Endothelial cell of umbilical vein (primary cell): ENCODE data around the gene MALT1. TPM values are rescaled to one million over a fixed set of nuclear protein-coding genes. Genes with fewer than 3 reads are reported as not detected.

ENCODE experiments used
- BruUV-seq: library from RNA; stranded (reverse); fragments of 400-500 nt; replicated peaks from 2 replicates; lab custom pipeline; 2021; lab: Mats Ljungman, UMichigan
- CTCF ChIA-PET: fragments of 300-600, 350-600 bp; sonication (Branson Sonifier 250); formaldehyde crosslinking; loops from one replicate; lab custom pipeline; 2021; ENCODE audit warnings: antibody characterized with exemption, inconsistent platforms; lab: Charles Lee
- POLR2A ChIA-PET: fragments of 300-600, 350-600 bp; sonication (Branson Sonifier 250); formaldehyde crosslinking; loops from one replicate; lab custom pipeline; 2021; ENCODE audit warnings: antibody characterized with exemption, inconsistent platforms; lab: Charles Lee
- DNase-seq: peaks from one replicate; pipeline ENCODE4 v3.0.0-alpha.2; 2011; ENCODE audit warnings: low read depth, low spot score
- FAIRE-seq: peaks from 2 replicates; lab custom pipeline; 2011; peaks lifted over from hg19 to GRCh38; lab: Jason Lieb, UNC
- H2AFZ ChIP-seq: 2 replicates; pipeline ENCODE4 v1.6.0; 2012; ENCODE audit warnings: low read depth, low read length, control low read depth, inconsistent platforms
- H3K27ac ChIP-seq: 2 replicates; pipeline ENCODE4 v1.5.1; 2011; ENCODE audit warnings: low read depth, mild to moderate bottlenecking, control low read depth, low read length, moderate library complexity; ENCODE audit not compliant: insufficient read depth
- H3K27me3 ChIP-seq, 2 experiments: 2 replicates each; pipeline versions ENCODE4 v1.6.0 to v1.6.1; 2011; ENCODE audit warnings: low read length in 2 of 2, mixed read lengths in 1 of 2; ENCODE audit not compliant: control insufficient read depth in 2 of 2, insufficient read depth in 2 of 2
- H3K36me3 ChIP-seq, 2 experiments: 2 replicates in 1 of 2; 3 replicates in 1 of 2; pipeline ENCODE4 v1.5.1; 2011; ENCODE audit warnings: low read length in 2 of 2, mild to moderate bottlenecking in 1 of 2, moderate library complexity in 1 of 2; ENCODE audit not compliant: control insufficient read depth in 2 of 2, insufficient read depth in 2 of 2; ENCODE audit errors: extremely low read depth in 1 of 2
- H3K4me1 ChIP-seq: 3 replicates; pipeline ENCODE4 v1.5.1; 2011; ENCODE audit warnings: mild to moderate bottlenecking, low read length; ENCODE audit not compliant: control insufficient read depth, insufficient read depth; ENCODE audit errors: extremely low read depth
- H3K4me2 ChIP-seq: 2 replicates; pipeline ENCODE4 v1.6.1; 2011; ENCODE audit warnings: low read length, control low read depth, mixed read lengths; ENCODE audit not compliant: insufficient read depth
- H3K4me3 ChIP-seq, 3 experiments: fragments of 200-600 bp in 1 of 3; sonication (generic), shearing (Covaris generic) in 1 of 3; replicated peaks in 1 of 3; 2 replicates each; pipeline ENCODE4 v1.5.1; 2011 to 2016; ENCODE audit warnings: control low read depth in 3 of 3, low read length in 3 of 3, mild to moderate bottlenecking in 2 of 3, inconsistent platforms in 1 of 3, low read depth in 1 of 3, moderate library complexity in 1 of 3; ENCODE audit not compliant: insufficient read depth in 1 of 3
- H3K79me2 ChIP-seq: 2 replicates; pipeline ENCODE4 v1.6.0; 2012; ENCODE audit warnings: low read length, inconsistent platforms; ENCODE audit not compliant: control insufficient read depth, insufficient read depth
- H3K9ac ChIP-seq: replicated peaks from 2 replicates; pipeline ENCODE3; 2011; ENCODE audit warnings: low read length, control low read depth; ENCODE audit not compliant: insufficient read depth; ENCODE audit errors: extremely low read depth
- H3K9me1 ChIP-seq: replicated peaks from 3 replicates; pipeline ENCODE4 v1.6.0; 2011; ENCODE audit warnings: mild to moderate bottlenecking, low read length; ENCODE audit not compliant: control insufficient read depth, insufficient read depth; ENCODE audit errors: extremely low read depth
- H3K9me3 ChIP-seq: replicated peaks from 2 replicates; pipeline ENCODE4 v1.5.1; 2012; ENCODE audit warnings: low read length, inconsistent platforms; ENCODE audit not compliant: control insufficient read depth, insufficient read depth
- H4K20me1 ChIP-seq: replicated peaks from 2 replicates; pipeline ENCODE3; 2011; ENCODE audit warnings: mild to moderate bottlenecking, low read length; ENCODE audit not compliant: control insufficient read depth, insufficient read depth; ENCODE audit errors: extremely low read depth
- EZH2 ChIP-seq: IDR thresholded peaks from 2 replicates; pipeline ENCODE4 v1.6.1; 2012; ENCODE audit warnings: borderline replicate concordance, low read depth, mild to moderate bottlenecking, moderate library complexity, low read length, inconsistent platforms; ENCODE audit not compliant: severe bottlenecking
- FOS ChIP-seq: IDR thresholded peaks from 2 replicates; pipeline ENCODE4 v1.6.1; 2011; ENCODE audit warnings: mild to moderate bottlenecking, low read length, moderate library complexity, borderline replicate concordance; ENCODE audit not compliant: insufficient read depth
- GATA2 ChIP-seq: IDR thresholded peaks from 2 replicates; pipeline ENCODE4 v1.7.0; 2011; ENCODE audit warnings: low read depth, mild to moderate bottlenecking, moderate library complexity, mixed read lengths, low read length; ENCODE audit not compliant: insufficient read length, insufficient read depth
- JUN ChIP-seq: IDR thresholded peaks from 2 replicates; pipeline ENCODE4 v1.6.1; 2011; ENCODE audit warnings: borderline replicate concordance, low read depth; ENCODE audit not compliant: insufficient read length, insufficient read depth
- MAX ChIP-seq: IDR thresholded peaks from 2 replicates; pipeline ENCODE4 v1.6.1; 2011; ENCODE audit not compliant: insufficient read depth, insufficient read length
- MYC ChIP-seq: IDR thresholded peaks from one replicate; pipeline ENCODE4 v1.6.1; 2011; ENCODE audit warnings: mild to moderate bottlenecking, low read depth, low read length
- POLR2A ChIP-seq: IDR thresholded peaks from 2 replicates; pipeline ENCODE4 v1.6.1; 2012; ENCODE audit warnings: low read depth, mild to moderate bottlenecking, control low read depth, low read length
- POLR2AphosphoS5 ChIP-seq: IDR thresholded peaks from 2 replicates; pipeline ENCODE4 v1.6.1; 2012; ENCODE audit warnings: low read depth, mild to moderate bottlenecking, control low read depth, low read length, moderate library complexity; ENCODE audit not compliant: insufficient read depth
- dilution Hi-C: fragments of 300-500 bp; cut with MboI; formaldehyde crosslinking; loops from one replicate; pipeline ENCODE4 v1.15.0; 2019; ENCODE audit warnings: low sequenced_read_pairs; ENCODE audit not compliant: extremely low pct_ligation_motif_present
- intact Hi-C: fragments of 100-400 bp; cut with micrococcal nuclease; formaldehyde crosslinking; loops from one replicate; pipeline ENCODE4 v1.10.0; 2022
- polyA plus RNA-seq, 4 experiments: library from polyadenylated mRNA; depleted of rRNA in 3 of 4; stranded (reverse) in 3 of 4; unstranded in 1 of 4; fragments of >200 nt; gene quantifications; 2 replicates each; pipeline versions ENCODE4 v1.2.1 to v1.2.3, GENCODE V29; 2011 to 2012; ENCODE audit warnings: missing spikeins in 1 of 4
- total RNA-seq: library from RNA; stranded (reverse); gene quantifications from 2 replicates; pipeline ENCODE4 v1.2.3, GENCODE V29; 2021
- TF ChIP-seq, protein P1 (sequence below), 2 donors: IDR thresholded peaks; 1 replicate in 1 of 2; 2 replicates in 1 of 2; pipeline ENCODE4 v1.5.1; 2011; ENCODE audit warnings: low read length in 2 of 2, mild to moderate bottlenecking in 2 of 2, moderate library complexity in 2 of 2, control low read depth in 1 of 2, inconsistent platforms in 1 of 2, low read depth in 1 of 2; ENCODE audit not compliant: insufficient read depth in 1 of 2; ENCODE audit errors: extremely low read depth in 1 of 2

MALT1 gene
- total and polyA plus RNA-seq, 2 donors (not counting 3 experiments of a cell fraction or from before 2014, with no cell fraction given): 2.8 to 5.1 TPM

GRCh38 chr18:58714821-58715220 is 43.6 kb downstream of the MALT1 start:
- Histone ChIP-seq H3K27me3 (no peaks in the 10 kb centered on the region), H3K4me3 (no peak overlapping the region), H3K9me3 (no peaks in the 10 kb centered on the region), H3K4me1 (no peaks in the 10 kb centered on the region), H3K36me3 (no peaks in the 10 kb centered on the region), H3K9ac (no peak overlapping the region), H4K20me1 (no peaks in the 10 kb centered on the region), H3K27ac (no peak overlapping the region), H2AFZ (no peak overlapping the region), H3K4me2 (no peak overlapping the region), H3K79me2 (no peaks in the 10 kb centered on the region), H3K9me1 (no peaks in the 10 kb centered on the region)
- POLR2A ChIA-PET: no interaction called here
- intact Hi-C loops (no loop called here), dilution Hi-C loops (no loop called here)
- BruUV-seq: no TSS peak
- CTCF ChIA-PET: no interaction called here
- DNase-seq (no peak), FAIRE-seq (no peak)
- TF ChIP-seq JUN: no peak
- no peak for TF ChIP-seq MYC
- no peak for TF ChIP-seq GATA2
- no peak for TF ChIP-seq MAX
- TF ChIP-seq, protein P1, sequence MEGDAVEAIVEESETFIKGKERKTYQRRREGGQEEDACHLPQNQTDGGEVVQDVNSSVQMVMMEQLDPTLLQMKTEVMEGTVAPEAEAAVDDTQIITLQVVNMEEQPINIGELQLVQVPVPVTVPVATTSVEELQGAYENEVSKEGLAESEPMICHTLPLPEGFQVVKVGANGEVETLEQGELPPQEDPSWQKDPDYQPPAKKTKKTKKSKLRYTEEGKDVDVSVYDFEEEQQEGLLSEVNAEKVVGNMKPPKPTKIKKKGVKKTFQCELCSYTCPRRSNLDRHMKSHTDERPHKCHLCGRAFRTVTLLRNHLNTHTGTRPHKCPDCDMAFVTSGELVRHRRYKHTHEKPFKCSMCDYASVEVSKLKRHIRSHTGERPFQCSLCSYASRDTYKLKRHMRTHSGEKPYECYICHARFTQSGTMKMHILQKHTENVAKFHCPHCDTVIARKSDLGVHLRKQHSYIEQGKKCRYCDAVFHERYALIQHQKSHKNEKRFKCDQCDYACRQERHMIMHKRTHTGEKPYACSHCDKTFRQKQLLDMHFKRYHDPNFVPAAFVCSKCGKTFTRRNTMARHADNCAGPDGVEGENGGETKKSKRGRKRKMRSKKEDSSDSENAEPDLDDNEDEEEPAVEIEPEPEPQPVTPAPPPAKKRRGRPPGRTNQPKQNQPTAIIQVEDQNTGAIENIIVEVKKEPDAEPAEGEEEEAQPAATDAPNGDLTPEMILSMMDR (IDR thresholded peaks at IDR 0.05; ENCODE audit: extremely low read depth in 1 of 2, insufficient read depth in 1 of 2, low read depth in 1 of 2, low read length in 2 of 2): no peak
- TF ChIP-seq FOS: no peak
- no peak for TF ChIP-seq EZH2
- no peak for TF ChIP-seq POLR2AphosphoS5
- no peak for TF ChIP-seq POLR2A
